ENCODE measurements around the gene CHRNA10. TPM values are rescaled to one million over a fixed set of nuclear protein-coding genes. Genes with fewer than 3 reads are reported as not detected.

Gene CHRNA10
- total RNA-seq, 4 donors from 2014 or later = 0.19 to 0.78 (median 0.67) TPM; not detected in 1

DNA sequence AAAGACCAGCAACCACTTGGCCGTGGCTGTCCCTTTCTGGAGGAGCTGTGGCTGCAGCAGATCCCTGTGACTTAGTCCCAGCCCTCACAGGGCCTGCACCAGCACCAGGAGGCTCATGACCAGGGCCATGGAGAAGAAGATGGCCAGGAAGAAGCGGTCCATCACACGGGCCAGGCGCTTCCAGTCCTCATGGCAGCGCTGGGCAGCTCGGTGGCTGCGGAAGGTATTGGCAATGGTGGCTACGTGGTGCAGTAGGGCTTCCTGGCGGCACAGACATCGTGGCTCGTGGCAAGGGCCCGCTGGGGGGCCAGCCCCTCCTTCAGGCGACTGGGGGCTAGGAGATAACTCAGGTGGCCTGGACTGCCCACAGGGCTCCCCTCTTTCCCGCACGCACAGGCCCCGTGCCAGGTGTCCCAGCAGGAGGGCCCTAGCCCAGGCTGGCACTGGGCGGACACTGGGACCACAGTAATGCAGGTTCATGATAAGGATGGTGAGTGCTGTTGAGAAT, 5.1 kb downstream of the CHRNA10 start:
- Histone ChIP-seq H3K27me3 (no peaks in the 10 kb centered on the region), H3K4me1 (no peaks in the 10 kb centered on the region), H3K9me3 (peaks cover 0 to 4% (median 0%) of the 10 kb centered on the region in 3 donors), H3K4me3 (no peak overlapping the region), H3K36me3 (peaks cover 0 to 69% of the 10 kb centered on the region in 2 donors), H3K27ac (no peak overlapping the region)
- 100% methylated on average over 2 of the region's 17 CpGs; no CpG with 5 or more reads in 1 of the 2 donors for WGBS, 2 donors (ENCODE audit: low coverage in 1 of 2)
- no peak for ATAC-seq
- TF ChIP-seq POLR2A (IDR thresholded peaks at IDR 0.05) = no peak
- TF ChIP-seq POLR2AphosphoS5 (IDR thresholded peaks at IDR 0.05) = no peak
- TF ChIP-seq, protein P1, sequence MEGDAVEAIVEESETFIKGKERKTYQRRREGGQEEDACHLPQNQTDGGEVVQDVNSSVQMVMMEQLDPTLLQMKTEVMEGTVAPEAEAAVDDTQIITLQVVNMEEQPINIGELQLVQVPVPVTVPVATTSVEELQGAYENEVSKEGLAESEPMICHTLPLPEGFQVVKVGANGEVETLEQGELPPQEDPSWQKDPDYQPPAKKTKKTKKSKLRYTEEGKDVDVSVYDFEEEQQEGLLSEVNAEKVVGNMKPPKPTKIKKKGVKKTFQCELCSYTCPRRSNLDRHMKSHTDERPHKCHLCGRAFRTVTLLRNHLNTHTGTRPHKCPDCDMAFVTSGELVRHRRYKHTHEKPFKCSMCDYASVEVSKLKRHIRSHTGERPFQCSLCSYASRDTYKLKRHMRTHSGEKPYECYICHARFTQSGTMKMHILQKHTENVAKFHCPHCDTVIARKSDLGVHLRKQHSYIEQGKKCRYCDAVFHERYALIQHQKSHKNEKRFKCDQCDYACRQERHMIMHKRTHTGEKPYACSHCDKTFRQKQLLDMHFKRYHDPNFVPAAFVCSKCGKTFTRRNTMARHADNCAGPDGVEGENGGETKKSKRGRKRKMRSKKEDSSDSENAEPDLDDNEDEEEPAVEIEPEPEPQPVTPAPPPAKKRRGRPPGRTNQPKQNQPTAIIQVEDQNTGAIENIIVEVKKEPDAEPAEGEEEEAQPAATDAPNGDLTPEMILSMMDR (IDR thresholded peaks at IDR 0.05) = no peak
- no peak for TF ChIP-seq EP300 (IDR thresholded peaks at IDR 0.05)

DNA sequence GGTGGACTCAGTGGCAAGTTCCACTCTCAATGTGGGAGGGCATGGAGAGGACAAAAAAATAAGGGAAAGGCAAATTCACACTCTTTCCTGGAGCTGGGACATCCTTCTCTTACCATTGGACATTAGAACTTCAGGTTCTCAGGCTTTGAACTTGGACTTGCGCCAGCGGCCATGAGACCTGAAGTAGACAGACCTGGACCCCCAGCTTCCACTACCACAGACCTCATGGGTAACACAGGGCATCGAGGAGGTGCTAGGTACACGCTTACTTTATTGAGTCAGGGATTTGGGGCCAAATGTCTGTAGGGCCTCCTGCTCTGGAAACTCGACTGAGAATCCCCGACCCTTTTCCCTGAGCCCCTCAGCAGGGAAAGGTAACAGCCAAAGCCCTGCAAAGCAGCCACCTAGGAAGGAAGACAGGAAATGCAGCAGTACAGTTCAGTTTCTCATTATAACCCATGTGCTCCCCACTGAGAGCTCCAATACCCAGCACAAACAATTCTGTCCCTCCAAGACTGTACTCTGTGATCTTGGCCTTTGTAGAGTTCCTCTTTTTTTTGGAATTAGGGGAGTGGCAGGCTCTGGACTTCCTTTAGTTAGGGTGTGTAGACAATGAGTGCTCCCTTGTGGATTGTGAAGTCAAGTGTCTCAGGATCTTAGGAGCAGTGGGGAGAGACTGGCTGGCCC, 5.7 kb downstream of the CHRNA10 start:
- Histone ChIP-seq H3K4me1 (no peaks in the 10 kb centered on the region), H3K27ac (no peak overlapping the region), H3K36me3 (peaks cover 0 to 63% of the 10 kb centered on the region in 2 donors), H3K4me3 (no peak overlapping the region), H3K9me3 (peaks cover 0 to 4% (median 0%) of the 10 kb centered on the region in 3 donors), H3K27me3 (no peaks in the 10 kb centered on the region)
- ATAC-seq = no peak
- WGBS, 2 donors (ENCODE audit: low coverage in 1 of 2) = 90% methylated on average over 2 of the region's 6 CpGs; no CpG with 5 or more reads in 1 of the 2 donors
- TF ChIP-seq, protein P1 (IDR thresholded peaks at IDR 0.05) = no peak
- TF ChIP-seq EP300 (IDR thresholded peaks at IDR 0.05) (no peak), POLR2AphosphoS5 (IDR thresholded peaks at IDR 0.05) (no peak), POLR2A (IDR thresholded peaks at IDR 0.05) (no peak)

DNA sequence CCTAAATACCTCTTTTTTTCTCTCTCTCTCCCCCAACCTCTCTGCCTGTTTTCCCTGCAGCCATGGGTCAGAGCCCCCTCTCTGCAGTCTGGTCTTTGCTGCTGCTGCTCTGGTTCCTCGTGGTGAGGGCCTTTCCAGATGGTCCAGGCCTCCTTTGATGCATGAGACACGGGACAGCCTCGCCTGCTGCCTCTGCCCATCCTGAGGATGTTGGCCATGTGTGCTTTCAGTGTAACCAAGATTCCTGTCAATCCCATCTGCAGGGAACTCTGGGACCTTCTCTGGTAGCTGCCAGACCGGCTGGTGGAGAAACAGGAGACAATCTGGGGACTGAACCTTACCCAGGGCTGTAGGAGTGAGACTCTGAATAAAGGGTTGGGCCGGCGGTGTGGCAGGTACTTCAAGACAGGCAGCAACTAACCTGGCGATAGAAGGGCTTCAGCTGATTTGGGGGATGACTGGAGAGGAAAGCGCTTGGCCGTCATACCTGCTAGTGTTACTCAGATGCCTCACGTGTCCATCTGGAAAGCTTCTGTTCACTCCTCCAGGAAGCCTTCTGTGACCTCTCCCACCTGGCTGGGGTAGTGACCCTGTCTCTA, 7.1 kb downstream of the CHRNA10 start:
- H3K4me1 ChIP-seq = no peaks in the 10 kb centered on the region
- H3K9me3 ChIP-seq = peaks cover 0 to 3% (median 0%) of the 10 kb centered on the region in 3 donors
- TF ChIP-seq, protein P1 (IDR thresholded peaks at IDR 0.05) = no peak
- TF ChIP-seq POLR2AphosphoS5 (IDR thresholded peaks at IDR 0.05) = no peak
- TF ChIP-seq EP300 (IDR thresholded peaks at IDR 0.05) = no peak
- H3K4me3 ChIP-seq = no peak overlapping the region
- H3K36me3 ChIP-seq = peaks cover 0 to 51% of the 10 kb centered on the region in 2 donors
- WGBS, 2 donors (ENCODE audit: low coverage in 1 of 2) = 89% methylated on average over 5 of the region's 10 CpGs; no CpG with 5 or more reads in 1 of the 2 donors
- H3K27me3 ChIP-seq = no peaks in the 10 kb centered on the region
- no peak for ATAC-seq
- H3K27ac ChIP-seq = no peak overlapping the region

DNA sequence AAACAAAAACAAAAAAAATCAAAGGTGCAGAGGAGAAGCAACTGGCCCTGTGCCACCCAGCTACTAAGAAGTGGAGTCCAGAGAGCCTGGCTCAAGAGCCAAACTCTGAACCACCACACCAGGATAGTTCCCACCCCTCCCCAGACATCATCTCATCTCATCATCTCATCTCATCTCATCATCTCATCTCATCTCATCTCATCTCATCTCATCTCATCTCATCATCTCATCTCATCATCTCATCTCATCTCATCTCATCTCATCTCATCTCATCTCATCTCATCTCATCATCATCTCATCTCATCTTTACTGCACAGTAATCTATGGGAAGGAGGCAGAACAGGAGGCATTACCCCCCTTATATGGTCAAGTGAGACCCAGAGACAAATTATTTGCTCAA, 8.3 kb downstream of the CHRNA10 start:
- no peaks in the 10 kb centered on the region for H3K9me3 ChIP-seq
- peaks cover 0 to 39% of the 10 kb centered on the region in 2 donors for H3K36me3 ChIP-seq
- no peak overlapping the region for H3K27ac ChIP-seq
- no peaks in the 10 kb centered on the region for H3K4me1 ChIP-seq
- TF ChIP-seq EP300 (IDR thresholded peaks at IDR 0.05) (no peak), POLR2AphosphoS5 (IDR thresholded peaks at IDR 0.05) (no peak)
- TF ChIP-seq, protein P1 (IDR thresholded peaks at IDR 0.05) = no peak
- no peak overlapping the region for H3K4me3 ChIP-seq
- no peaks in the 10 kb centered on the region for H3K27me3 ChIP-seq
- ATAC-seq = no peak

DNA sequence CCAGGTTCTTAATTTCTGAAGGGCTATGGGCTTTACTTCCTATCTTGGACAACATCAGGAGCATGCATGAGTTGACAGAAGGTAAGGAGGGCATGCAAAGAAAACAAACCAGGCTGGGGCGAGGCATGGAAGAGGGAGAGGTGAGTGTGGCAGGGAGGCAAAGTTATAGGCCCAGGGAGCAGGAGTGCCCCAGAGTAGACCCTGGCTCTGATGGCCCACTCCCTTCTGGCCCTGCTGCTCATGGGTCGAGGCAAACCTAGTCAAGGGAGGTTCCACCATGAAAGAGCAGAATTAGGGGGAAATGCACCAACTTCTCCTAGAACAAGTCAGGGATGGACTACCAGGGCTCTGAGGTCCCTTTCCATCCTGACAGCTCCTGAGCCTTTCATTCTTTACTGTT, 10.2 kb downstream of the CHRNA10 start:
- Histone ChIP-seq H3K36me3 (peaks cover 0 to 20% of the 10 kb centered on the region in 2 donors), H3K27me3 (peaks cover 10% of the 10 kb centered on the region), H3K4me1 (no peaks in the 10 kb centered on the region), H3K9me3 (no peaks in the 10 kb centered on the region), H3K4me3 (no peak overlapping the region), H3K27ac (no peak overlapping the region)
- 77 to 82% methylated on average over 1 to 2 of the region's 2 CpGs for WGBS, 2 donors (ENCODE audit: low coverage in 1 of 2)
- ATAC-seq = no peak
- TF ChIP-seq, protein P1 (IDR thresholded peaks at IDR 0.05) = no peak
- no peak for TF ChIP-seq EP300 (IDR thresholded peaks at IDR 0.05)
- TF ChIP-seq POLR2A (IDR thresholded peaks at IDR 0.05) = no peak
